Glomerular visceral epithelial cell (primary cell): ENCODE results near the gene CARD18.

Source experiments
- DNase-seq: peaks from one replicate; pipeline ENCODE4 v3.0.0-alpha.2; 2016; ENCODE audit errors: extremely low spot score

CARD18 gene, protein sequence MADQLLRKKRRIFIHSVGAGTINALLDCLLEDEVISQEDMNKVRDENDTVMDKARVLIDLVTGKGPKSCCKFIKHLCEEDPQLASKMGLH

GRCh38 chr11:105139669-105140068 lies at the start of gene CARD18:
CARD18 (minus strand) TSS chr11:105139769; CDS start chr11:105139726, 43 bp downstream.
- DNase-seq = no peak

DNA sequence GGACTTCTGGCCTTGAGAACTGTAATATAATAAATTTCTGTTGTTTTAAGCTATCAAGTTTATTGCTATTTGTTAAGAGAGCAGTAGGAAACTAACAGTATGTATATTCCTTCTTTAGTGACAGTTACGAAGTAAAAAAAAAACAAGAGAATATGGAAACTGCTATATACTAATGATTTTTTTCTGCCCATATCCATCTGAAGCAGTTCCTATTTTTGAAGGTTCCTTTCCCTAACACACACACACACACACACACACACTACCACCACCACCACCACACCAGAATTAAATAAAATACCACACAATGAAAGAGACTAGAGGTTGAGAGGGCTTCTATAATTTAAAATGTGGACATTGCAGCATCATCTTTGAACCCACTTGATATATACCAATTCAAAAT lies 44.4 kb upstream of the CARD18 start:
- no peak for DNase-seq

- DNase-seq = no peak
Observed at GRCh38 chr11:105183426-105183825, 43.9 kb upstream of the CARD18 start.

- no peak for DNase-seq
Observed at GRCh38 chr11:105181521-105181920, 42.0 kb upstream of the CARD18 start.

DNA sequence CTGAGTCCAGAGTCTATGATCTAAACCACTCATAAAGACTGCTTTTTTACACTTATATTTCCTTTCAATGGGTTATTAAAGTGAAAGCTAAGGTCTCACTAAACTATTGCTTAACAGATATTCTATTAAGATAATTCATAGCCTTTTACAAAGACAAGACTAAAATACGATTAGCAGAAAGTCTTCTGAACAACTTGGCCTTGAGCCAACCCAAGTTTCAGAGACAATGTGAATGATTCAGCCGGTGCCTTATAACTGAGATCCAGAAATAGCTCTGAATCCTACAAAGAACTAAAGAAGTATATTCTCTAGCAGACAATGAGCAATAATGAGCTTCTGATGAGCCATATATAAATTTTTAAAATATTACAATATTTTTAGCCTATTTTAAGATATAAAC lies 41.5 kb upstream of the CARD18 start:
- peak; percentile 29 for DNase-seq

DNA sequence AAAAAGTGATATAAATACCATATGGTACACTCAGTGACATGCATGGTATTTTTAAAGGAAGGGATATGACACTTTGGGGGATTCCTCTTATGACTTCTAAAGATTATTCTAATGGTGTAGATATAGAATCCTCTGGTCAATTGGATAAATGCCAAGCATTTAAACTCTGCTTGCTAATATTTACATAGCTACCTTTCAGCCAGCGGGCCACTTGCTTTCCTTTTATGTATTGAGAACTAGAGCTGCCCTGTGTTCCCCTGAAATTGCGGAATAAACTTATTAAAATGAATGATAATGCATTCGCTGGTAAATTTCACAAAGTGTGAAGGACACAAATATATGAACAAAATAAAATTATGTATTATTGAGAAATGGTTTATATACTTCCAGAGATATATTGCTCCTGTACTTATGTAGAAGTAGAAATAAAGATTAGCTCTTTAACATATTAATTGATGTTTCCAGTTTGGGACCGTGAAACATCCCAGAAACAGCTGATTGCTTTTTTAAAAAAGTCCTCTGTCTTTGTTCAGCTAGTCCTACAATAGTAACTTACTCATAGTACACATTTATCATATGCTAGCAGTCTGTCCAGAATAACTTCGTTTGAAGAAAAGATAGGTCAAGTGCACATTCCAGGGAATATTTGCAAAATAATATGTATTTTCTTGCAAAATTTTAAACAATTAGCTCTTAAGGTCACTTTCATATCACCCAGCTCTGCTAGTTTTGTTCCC lies 40.1 kb upstream of the CARD18 start:
- no peak for DNase-seq

GRCh38 chr11:105177658-105178057 lies 38.1 kb upstream of the CARD18 start:
- DNase-seq = peak; percentile 30

DNA sequence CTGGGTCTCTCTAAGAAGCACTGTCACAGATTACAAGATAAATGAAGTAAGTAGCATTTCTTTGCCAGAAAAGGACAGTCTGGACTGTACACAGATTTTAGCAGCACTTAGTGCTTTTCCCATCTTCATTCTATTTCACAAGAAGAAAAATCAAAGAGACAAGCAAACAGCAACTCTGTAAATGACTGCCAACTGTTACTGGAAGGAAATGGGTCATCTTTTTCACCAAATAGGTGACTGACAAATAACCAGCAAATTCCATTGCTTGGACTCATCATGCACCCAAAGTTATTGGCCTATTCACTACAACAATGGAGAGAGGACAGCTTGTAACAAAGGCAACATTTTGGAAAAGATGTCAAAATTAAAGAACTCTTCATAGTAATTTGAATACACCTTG lies 28.9 kb upstream of the CARD18 start:
- DNase-seq = peak; percentile 5

DNA sequence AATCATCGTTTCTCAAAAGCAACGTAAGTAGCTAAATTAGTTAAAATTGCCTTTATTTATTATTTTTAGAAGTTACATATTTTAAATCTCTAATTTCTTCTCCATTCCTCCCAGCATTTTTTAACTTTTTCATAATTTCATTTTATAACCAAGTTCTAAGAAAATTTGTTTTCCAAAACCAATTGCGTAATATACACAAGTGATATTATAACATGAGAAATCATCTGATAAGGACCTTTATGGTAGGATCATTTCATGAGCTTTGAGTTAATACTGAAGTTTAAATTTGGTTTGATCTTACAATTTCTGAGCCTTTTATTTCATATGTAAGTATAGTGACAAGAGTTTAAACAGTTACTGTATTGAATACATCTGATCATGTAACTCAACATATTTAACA lies 27.7 kb upstream of the CARD18 start:
- DNase-seq = no peak

DNA sequence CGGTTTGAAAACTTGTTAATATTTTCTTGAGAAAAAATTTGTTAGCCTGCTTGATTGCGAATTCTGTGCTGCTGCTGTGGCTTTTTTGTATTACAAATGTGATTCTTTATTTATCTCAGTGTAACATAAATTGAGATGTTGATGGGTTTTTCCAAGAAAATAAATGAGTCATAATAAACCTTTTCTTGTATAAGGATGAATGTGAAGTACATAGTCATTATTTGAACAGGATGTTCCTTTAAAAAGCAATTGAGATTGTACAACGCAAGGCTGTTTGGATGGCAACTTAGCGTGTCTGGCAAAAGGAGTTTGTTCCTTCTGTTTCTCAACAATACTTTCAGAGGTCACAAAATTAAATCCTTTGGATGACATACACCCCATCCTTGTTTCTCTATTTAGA lies 24.6 kb upstream of the CARD18 start:
- no peak for DNase-seq

DNA sequence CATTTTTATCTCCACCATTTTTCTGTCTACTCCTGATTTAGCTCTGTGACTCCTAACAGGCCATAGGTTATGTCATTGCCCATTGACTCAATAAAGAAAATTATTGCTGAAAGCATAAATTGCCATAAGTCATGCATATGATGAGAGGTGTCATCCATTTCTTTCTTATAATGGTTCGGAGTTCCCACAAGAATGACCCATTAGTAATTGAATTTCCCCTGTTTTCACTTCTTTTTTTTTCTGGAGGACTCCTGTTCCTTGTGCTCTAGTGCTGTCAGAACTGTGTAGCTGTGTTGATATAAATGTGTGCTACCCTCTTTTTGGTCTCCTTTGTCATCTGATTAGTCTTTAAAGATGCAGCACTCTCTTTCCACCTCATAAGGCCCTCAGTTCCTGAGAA lies 22.9 kb upstream of the CARD18 start:
- no peak for DNase-seq

DNA sequence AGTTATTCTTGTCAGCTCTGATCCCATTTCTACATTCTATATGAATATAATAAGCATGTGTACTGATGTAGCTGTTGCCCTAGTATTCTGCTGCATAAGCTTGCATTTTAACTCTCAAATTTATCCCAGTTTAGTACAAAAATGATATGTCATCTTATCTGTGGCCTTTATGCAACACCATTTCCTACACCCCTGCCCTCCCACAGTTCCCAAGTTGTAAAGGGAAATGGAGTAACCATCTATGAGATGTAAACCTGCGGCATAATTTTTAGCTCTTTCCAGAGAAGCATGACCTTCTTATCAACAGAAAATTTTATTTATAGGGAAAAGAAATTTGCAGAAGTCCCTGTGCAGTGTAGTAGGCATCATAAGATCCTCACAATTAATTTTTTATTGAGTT lies 18.9 kb upstream of the CARD18 start:
- DNase-seq = no peak

- DNase-seq = no peak
Observed at GRCh38 chr11:105156720-105157119, 17.2 kb upstream of the CARD18 start.

DNA sequence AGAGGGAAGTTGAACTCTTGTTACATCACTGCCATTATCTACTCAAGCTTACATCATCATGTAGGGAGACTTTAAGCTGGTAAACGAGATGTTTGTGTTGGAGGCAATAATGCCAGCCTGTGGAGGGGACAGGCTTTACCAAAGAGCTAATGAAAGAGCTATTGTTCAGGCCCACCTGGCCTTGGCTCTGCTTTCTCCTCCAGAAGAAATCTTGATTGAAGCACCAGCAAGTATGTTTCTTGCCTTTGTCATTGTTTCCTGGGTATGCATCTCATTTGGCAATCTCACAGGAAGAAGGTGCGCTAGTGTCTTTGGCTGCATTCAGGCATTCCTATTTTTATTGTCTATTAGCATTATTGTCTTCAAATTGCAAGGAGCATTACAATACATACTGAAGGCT lies 16.7 kb upstream of the CARD18 start:
- DNase-seq = no peak

- DNase-seq = no peak
Observed at GRCh38 chr11:105155679-105156078, 16.1 kb upstream of the CARD18 start.

DNA sequence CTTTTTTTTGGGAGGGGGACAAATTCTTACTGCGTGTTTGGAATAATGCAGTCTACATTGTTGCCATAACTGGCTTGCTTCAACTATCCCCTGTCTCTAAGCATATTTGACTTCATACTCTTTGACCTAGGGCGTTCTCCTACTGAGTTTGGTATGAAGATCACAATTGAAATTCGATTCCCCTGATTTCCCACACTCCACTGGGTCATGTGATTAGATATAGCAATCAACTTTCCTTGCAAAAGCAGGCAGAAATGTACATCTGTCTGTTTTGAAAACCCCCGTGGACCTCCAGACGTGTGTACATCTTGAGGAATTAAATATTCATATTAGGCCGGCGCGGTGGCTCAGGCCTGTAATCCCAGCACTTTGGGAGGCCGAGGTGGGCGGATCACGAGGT lies 13.8 kb upstream of the CARD18 start:
- DNase-seq = no peak

GRCh38 chr11:105152560-105152959 lies 13.0 kb upstream of the CARD18 start:
- no peak for DNase-seq

DNA sequence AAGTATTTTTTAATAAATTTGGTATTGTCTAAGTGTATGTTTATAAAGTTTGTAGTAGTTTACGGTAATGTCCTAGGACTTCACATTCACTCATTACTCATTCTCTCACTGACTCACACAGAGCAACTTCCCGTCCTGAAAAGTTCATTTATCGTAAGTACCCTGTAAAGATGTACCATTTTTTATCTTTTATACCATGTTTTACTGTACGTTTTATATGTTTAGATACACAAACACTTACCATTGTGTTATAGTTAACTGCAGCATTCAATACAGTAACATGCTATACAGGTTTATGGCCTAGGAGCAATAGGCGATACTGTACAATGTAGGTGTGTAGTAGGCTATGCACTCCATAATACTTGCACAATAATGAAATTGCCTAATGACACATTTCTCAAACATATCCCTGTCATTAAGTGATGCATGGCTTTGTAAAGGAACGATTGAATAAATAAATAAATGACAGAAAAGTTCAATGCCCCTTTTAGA lies 12.5 kb upstream of the CARD18 start:
- no peak for DNase-seq

DNA sequence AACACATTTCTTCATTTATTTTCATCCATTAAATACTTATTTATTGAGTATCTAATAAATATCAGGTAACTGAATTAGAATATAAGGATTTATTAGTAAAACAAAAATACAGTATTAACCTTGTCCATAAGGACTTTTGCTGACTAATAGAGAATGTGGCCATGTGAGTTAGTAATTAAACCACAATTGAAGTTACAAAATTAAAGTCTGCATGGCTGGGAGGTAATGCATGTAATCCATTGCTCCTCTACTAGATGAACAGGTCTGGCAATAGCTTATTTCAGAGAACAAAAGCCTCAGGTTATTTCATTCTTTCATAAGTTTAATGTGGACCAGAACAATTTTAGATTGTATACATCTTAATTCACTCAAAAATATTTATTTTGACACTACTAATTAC lies 9.9 kb upstream of the CARD18 start:
- no peak for DNase-seq

DNA sequence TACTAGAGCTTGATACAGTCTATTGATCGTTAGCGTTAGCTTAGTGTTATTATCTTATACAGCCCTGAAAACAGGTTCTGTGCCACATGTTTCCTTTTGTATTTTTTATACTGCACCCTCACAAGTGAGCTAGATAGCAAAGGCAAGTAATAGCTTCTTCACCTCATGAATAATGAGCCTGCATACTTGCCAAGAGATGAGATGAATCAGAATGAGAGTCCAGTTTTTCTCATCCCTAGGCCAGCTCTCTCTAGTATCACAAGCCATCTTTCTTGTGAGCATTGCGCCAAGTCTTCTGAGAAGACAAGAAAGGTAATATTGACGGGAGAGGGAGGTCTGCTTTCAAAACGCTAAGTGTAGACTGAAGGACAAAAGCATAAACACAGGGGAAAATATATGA lies 8.7 kb upstream of the CARD18 start:
- DNase-seq = no peak

DNA sequence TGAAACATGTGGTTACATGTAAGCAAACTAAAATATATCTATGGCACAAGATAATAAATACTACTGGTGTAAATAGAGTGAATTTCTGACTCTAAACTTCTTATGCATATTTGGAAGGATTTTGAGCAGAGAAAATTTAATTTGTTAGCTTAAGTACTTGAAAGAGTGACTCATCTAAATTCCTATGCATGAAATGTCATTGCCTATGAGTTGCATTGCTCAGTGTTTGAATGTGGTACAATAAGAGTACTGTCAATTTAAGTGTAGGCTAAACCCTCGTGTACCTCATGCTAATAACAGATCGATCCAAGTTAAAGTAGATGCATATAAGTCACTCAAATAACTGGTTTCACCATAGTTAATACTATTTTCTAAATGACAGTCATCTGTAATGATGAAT lies 5.3 kb upstream of the CARD18 start:
- DNase-seq = peak; percentile 12

GRCh38 chr11:105142167-105142566 lies 2.6 kb upstream of the CARD18 start:
- DNase-seq = no peak

DNA sequence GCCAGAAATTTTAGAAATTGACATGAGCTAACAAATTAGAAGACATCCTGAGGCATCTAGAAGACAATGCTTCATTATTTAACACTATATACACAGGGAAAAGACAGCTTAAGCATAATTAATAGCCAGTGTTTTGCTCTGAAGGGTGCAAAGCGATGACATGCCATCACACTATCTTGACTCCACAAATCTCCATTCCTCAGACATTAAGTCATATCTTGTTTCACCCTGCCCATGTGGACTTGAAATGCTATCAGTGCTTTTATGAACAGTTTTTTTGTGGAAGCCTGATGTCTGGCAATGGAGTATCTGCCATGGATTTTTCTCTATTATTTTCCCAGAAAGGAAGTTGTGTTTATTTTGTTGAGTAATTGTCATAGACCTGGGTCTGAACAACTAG lies 2.3 kb downstream of the CARD18 start:
- no peak for DNase-seq

- DNase-seq = no peak
Observed at GRCh38 chr11:105135883-105136282, 3.7 kb downstream of the CARD18 start.
